Endothelial cell of umbilical vein (primary cell): ENCODE data around the gene CD2BP2. TPM values are rescaled to one million over a fixed set of nuclear protein-coding genes. Genes with fewer than 3 reads are reported as not detected.

ENCODE experiments used
- BruUV-seq: library from RNA; stranded (reverse); fragments of 400-500 nt; replicated peaks from 2 replicates; lab custom pipeline; 2021; lab: Mats Ljungman, UMichigan
- CTCF ChIA-PET: fragments of 300-600, 350-600 bp; sonication (Branson Sonifier 250); formaldehyde crosslinking; loops from one replicate; lab custom pipeline; 2021; ENCODE audit warnings: antibody characterized with exemption, inconsistent platforms; lab: Charles Lee
- POLR2A ChIA-PET: fragments of 300-600, 350-600 bp; sonication (Branson Sonifier 250); formaldehyde crosslinking; loops from one replicate; lab custom pipeline; 2021; ENCODE audit warnings: antibody characterized with exemption, inconsistent platforms; lab: Charles Lee
- DNase-seq: peaks from one replicate; pipeline ENCODE4 v3.0.0-alpha.2; 2011; ENCODE audit warnings: low read depth, low spot score
- FAIRE-seq: peaks from 2 replicates; lab custom pipeline; 2011; peaks lifted over from hg19 to GRCh38; lab: Jason Lieb, UNC
- H2AFZ ChIP-seq: 2 replicates; pipeline ENCODE4 v1.6.0; 2012; ENCODE audit warnings: low read depth, low read length, control low read depth, inconsistent platforms
- H3K27ac ChIP-seq: 2 replicates; pipeline ENCODE4 v1.5.1; 2011; ENCODE audit warnings: low read depth, mild to moderate bottlenecking, control low read depth, low read length, moderate library complexity; ENCODE audit not compliant: insufficient read depth
- H3K27me3 ChIP-seq, 2 experiments: 2 replicates each; pipeline versions ENCODE4 v1.6.0 to v1.6.1; 2011; ENCODE audit warnings: low read length in 2 of 2, mixed read lengths in 1 of 2; ENCODE audit not compliant: control insufficient read depth in 2 of 2, insufficient read depth in 2 of 2
- H3K36me3 ChIP-seq, 2 experiments: 2 replicates in 1 of 2; 3 replicates in 1 of 2; pipeline ENCODE4 v1.5.1; 2011; ENCODE audit warnings: low read length in 2 of 2, mild to moderate bottlenecking in 1 of 2, moderate library complexity in 1 of 2; ENCODE audit not compliant: control insufficient read depth in 2 of 2, insufficient read depth in 2 of 2; ENCODE audit errors: extremely low read depth in 1 of 2
- H3K4me1 ChIP-seq: 3 replicates; pipeline ENCODE4 v1.5.1; 2011; ENCODE audit warnings: mild to moderate bottlenecking, low read length; ENCODE audit not compliant: control insufficient read depth, insufficient read depth; ENCODE audit errors: extremely low read depth
- H3K4me2 ChIP-seq: 2 replicates; pipeline ENCODE4 v1.6.1; 2011; ENCODE audit warnings: low read length, control low read depth, mixed read lengths; ENCODE audit not compliant: insufficient read depth
- H3K4me3 ChIP-seq, 3 experiments: fragments of 200-600 bp in 1 of 3; sonication (generic), shearing (Covaris generic) in 1 of 3; replicated peaks in 1 of 3; 2 replicates each; pipeline ENCODE4 v1.5.1; 2011 to 2016; ENCODE audit warnings: control low read depth in 3 of 3, low read length in 3 of 3, mild to moderate bottlenecking in 2 of 3, inconsistent platforms in 1 of 3, low read depth in 1 of 3, moderate library complexity in 1 of 3; ENCODE audit not compliant: insufficient read depth in 1 of 3
- H3K79me2 ChIP-seq: 2 replicates; pipeline ENCODE4 v1.6.0; 2012; ENCODE audit warnings: low read length, inconsistent platforms; ENCODE audit not compliant: control insufficient read depth, insufficient read depth
- H3K9ac ChIP-seq: replicated peaks from 2 replicates; pipeline ENCODE3; 2011; ENCODE audit warnings: low read length, control low read depth; ENCODE audit not compliant: insufficient read depth; ENCODE audit errors: extremely low read depth
- H3K9me1 ChIP-seq: replicated peaks from 3 replicates; pipeline ENCODE4 v1.6.0; 2011; ENCODE audit warnings: mild to moderate bottlenecking, low read length; ENCODE audit not compliant: control insufficient read depth, insufficient read depth; ENCODE audit errors: extremely low read depth
- H3K9me3 ChIP-seq: replicated peaks from 2 replicates; pipeline ENCODE4 v1.5.1; 2012; ENCODE audit warnings: low read length, inconsistent platforms; ENCODE audit not compliant: control insufficient read depth, insufficient read depth
- H4K20me1 ChIP-seq: replicated peaks from 2 replicates; pipeline ENCODE3; 2011; ENCODE audit warnings: mild to moderate bottlenecking, low read length; ENCODE audit not compliant: control insufficient read depth, insufficient read depth; ENCODE audit errors: extremely low read depth
- EZH2 ChIP-seq: IDR thresholded peaks from 2 replicates; pipeline ENCODE4 v1.6.1; 2012; ENCODE audit warnings: borderline replicate concordance, low read depth, mild to moderate bottlenecking, moderate library complexity, low read length, inconsistent platforms; ENCODE audit not compliant: severe bottlenecking
- FOS ChIP-seq: IDR thresholded peaks from 2 replicates; pipeline ENCODE4 v1.6.1; 2011; ENCODE audit warnings: mild to moderate bottlenecking, low read length, moderate library complexity, borderline replicate concordance; ENCODE audit not compliant: insufficient read depth
- JUN ChIP-seq: IDR thresholded peaks from 2 replicates; pipeline ENCODE4 v1.6.1; 2011; ENCODE audit warnings: borderline replicate concordance, low read depth; ENCODE audit not compliant: insufficient read length, insufficient read depth
- MAX ChIP-seq: IDR thresholded peaks from 2 replicates; pipeline ENCODE4 v1.6.1; 2011; ENCODE audit not compliant: insufficient read depth, insufficient read length
- MYC ChIP-seq: IDR thresholded peaks from one replicate; pipeline ENCODE4 v1.6.1; 2011; ENCODE audit warnings: mild to moderate bottlenecking, low read depth, low read length
- POLR2A ChIP-seq: IDR thresholded peaks from 2 replicates; pipeline ENCODE4 v1.6.1; 2012; ENCODE audit warnings: low read depth, mild to moderate bottlenecking, control low read depth, low read length
- POLR2AphosphoS5 ChIP-seq: IDR thresholded peaks from 2 replicates; pipeline ENCODE4 v1.6.1; 2012; ENCODE audit warnings: low read depth, mild to moderate bottlenecking, control low read depth, low read length, moderate library complexity; ENCODE audit not compliant: insufficient read depth
- dilution Hi-C: fragments of 300-500 bp; cut with MboI; formaldehyde crosslinking; loops from one replicate; pipeline ENCODE4 v1.15.0; 2019; ENCODE audit warnings: low sequenced_read_pairs; ENCODE audit not compliant: extremely low pct_ligation_motif_present
- intact Hi-C: fragments of 100-400 bp; cut with micrococcal nuclease; formaldehyde crosslinking; loops from one replicate; pipeline ENCODE4 v1.10.0; 2022
- polyA plus RNA-seq, 4 experiments: library from polyadenylated mRNA; depleted of rRNA in 3 of 4; stranded (reverse) in 3 of 4; unstranded in 1 of 4; fragments of >200 nt; gene quantifications; 2 replicates each; pipeline versions ENCODE4 v1.2.1 to v1.2.3, GENCODE V29; 2011 to 2012; ENCODE audit warnings: missing spikeins in 1 of 4
- total RNA-seq: library from RNA; stranded (reverse); gene quantifications from 2 replicates; pipeline ENCODE4 v1.2.3, GENCODE V29; 2021
- TF ChIP-seq, protein P1 (sequence below), 2 donors: IDR thresholded peaks; 1 replicate in 1 of 2; 2 replicates in 1 of 2; pipeline ENCODE4 v1.5.1; 2011; ENCODE audit warnings: low read length in 2 of 2, mild to moderate bottlenecking in 2 of 2, moderate library complexity in 2 of 2, control low read depth in 1 of 2, inconsistent platforms in 1 of 2, low read depth in 1 of 2; ENCODE audit not compliant: insufficient read depth in 1 of 2; ENCODE audit errors: extremely low read depth in 1 of 2

Gene CD2BP2
- total and polyA plus RNA-seq, 2 donors (not counting 3 experiments of a cell fraction or from before 2014, with no cell fraction given), result 47.2 to 75.7 TPM

DNA sequence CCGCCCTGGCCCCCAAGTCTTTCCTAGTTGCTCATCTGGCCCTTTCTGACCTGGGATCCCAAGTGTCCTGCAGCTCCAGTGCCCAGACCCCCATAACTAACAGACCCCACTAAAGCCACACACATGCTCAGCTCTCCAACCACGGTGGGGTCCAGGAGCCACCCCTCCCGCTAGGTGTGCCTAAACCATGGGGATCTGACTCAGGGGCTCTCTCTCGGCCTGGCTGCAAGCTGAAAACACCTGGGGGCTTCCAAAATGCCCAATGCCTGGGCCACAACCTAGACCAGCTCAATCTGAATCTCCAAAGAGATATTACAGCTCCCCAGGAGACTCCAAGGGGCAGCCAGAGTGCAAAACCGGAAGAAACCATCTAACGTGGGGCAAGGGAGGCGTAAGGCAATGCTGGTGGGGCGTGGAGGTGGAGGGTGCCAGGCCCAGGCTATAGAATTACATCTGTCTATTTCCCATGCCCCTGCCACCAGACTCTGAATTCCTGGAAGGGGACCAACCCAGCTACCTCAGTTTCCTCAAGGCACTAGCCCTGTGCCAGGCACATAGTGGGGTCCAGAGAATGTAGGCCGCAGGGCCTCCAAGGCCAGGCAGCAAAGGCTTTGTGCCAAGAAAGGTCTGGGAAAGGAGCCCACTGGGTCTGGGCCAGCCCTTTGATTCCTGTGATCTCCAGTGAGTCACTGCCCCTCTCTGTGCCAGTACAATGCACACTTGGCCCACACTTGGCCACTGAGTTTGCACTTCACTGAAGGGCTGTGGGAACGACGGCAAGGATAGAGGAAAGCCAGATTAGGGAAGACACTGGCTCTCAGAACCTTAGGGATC, 3.3 kb downstream of the CD2BP2 start:
- Histone ChIP-seq H3K9me1 (no peaks in the 10 kb centered on the region), H3K9ac (no peak overlapping the region), H3K4me3 (no peak overlapping the region), H3K4me2 (no peak overlapping the region), H3K79me2 (peaks cover 19% of the 10 kb centered on the region), H3K27ac (peak overlapping the region; percentile 54), H3K36me3 (peaks cover 6 to 12% of the 10 kb centered on the region in 2 experiments), H3K4me1 (peaks cover 32% of the 10 kb centered on the region), H3K27me3 (no peaks in the 10 kb centered on the region), H2AFZ (no peak overlapping the region), H3K9me3 (no peaks in the 10 kb centered on the region), H4K20me1 (no peaks in the 10 kb centered on the region)
- intact Hi-C loops (no loop called here), dilution Hi-C loops (no loop called here)
- POLR2A ChIA-PET, result interaction anchor here (0.7 kb wide), 1 partner anchor 56 kb away, joined by 3 read pairs; the partner anchor contains the start of gene ZNF771
- no TSS peak for BruUV-seq
- CTCF ChIA-PET, result interaction anchor here (1.0 kb wide), 1 partner anchor 57 kb away, joined by 3 read pairs; no protein-coding TSS in a partner anchor
- DNase-seq (peak; percentile 96), FAIRE-seq (peak; percentile 98)
- TF ChIP-seq POLR2AphosphoS5, result peak; percentile 82
- peak; percentile 85 for TF ChIP-seq FOS
- TF ChIP-seq, protein P1, sequence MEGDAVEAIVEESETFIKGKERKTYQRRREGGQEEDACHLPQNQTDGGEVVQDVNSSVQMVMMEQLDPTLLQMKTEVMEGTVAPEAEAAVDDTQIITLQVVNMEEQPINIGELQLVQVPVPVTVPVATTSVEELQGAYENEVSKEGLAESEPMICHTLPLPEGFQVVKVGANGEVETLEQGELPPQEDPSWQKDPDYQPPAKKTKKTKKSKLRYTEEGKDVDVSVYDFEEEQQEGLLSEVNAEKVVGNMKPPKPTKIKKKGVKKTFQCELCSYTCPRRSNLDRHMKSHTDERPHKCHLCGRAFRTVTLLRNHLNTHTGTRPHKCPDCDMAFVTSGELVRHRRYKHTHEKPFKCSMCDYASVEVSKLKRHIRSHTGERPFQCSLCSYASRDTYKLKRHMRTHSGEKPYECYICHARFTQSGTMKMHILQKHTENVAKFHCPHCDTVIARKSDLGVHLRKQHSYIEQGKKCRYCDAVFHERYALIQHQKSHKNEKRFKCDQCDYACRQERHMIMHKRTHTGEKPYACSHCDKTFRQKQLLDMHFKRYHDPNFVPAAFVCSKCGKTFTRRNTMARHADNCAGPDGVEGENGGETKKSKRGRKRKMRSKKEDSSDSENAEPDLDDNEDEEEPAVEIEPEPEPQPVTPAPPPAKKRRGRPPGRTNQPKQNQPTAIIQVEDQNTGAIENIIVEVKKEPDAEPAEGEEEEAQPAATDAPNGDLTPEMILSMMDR (IDR thresholded peaks at IDR 0.05; ENCODE audit: extremely low read depth in 1 of 2, insufficient read depth in 1 of 2, low read depth in 1 of 2, low read length in 2 of 2), result no peak
- TF ChIP-seq JUN, result peak; percentile 76
- TF ChIP-seq EZH2, result no peak
- no peak for TF ChIP-seq MYC
- TF ChIP-seq POLR2A, result no peak
- TF ChIP-seq MAX, result no peak
